DMS53 treated with DMSO at 0.1 percent for 48 hours (cell line): ENCODE measurements around the gene SGTA.

Experiments
- DNase-seq: peaks from one replicate; lab custom pipeline; 2025; ENCODE audit not compliant: unreplicated experiment; lab: John Stamatoyannopoulos, UW

Gene SGTA

GRCh38 chr19:2729943-2730818 is 52.9 kb downstream of the SGTA start:
- DNase-seq: no peak

GRCh38 chr19:2728783-2729387 is 54.2 kb downstream of the SGTA start:
- DNase-seq: no peak

GRCh38 chr19:2727640-2727944 is 55.5 kb downstream of the SGTA start:
- no peak for DNase-seq

- DNase-seq: no peak
Observed at GRCh38 chr19:2726904-2727639, 56.0 kb downstream of the SGTA start.

GRCh38 chr19:2726160-2726855 is 56.8 kb downstream of the SGTA start:
- DNase-seq: no peak

GRCh38 chr19:2724148-2724557 is 58.9 kb downstream of the SGTA start:
- DNase-seq: no peak

GRCh38 chr19:2723747-2724146 is 59.3 kb downstream of the SGTA start:
- no peak for DNase-seq

- no peak for DNase-seq
Observed at GRCh38 chr19:2723345-2723715, 59.7 kb downstream of the SGTA start.

- no peak for DNase-seq
Observed at GRCh38 chr19:2722541-2723344, 60.3 kb downstream of the SGTA start.

- no peak for DNase-seq
Observed at GRCh38 chr19:2721570-2722540, 61.2 kb downstream of the SGTA start.

GRCh38 chr19:2720777-2721569 is 62.1 kb downstream of the SGTA start, which contains the start of gene DIRAS1:
Gene DIRAS1, minus strand, starts transcription at chr19:2721372. Its CDS starts 3,566 bp downstream, at chr19:2717806.
- no peak for DNase-seq

- DNase-seq: no peak
Observed at GRCh38 chr19:2719920-2720776, 62.9 kb downstream of the SGTA start.

GRCh38 chr19:2719232-2719735 is 63.8 kb downstream of the SGTA start:
- no peak for DNase-seq

- no peak for DNase-seq
Observed at GRCh38 chr19:2717638-2718541, 65.2 kb downstream of the SGTA start.

- no peak for DNase-seq
Observed at GRCh38 chr19:2716722-2717637, 66.1 kb downstream of the SGTA start.
